22Rv1 (cell line): ENCODE data around the gene TSPAN16.

Experiments used
- CTCF ChIP-seq: fragments of 450-650 bp; IDR thresholded peaks from 2 replicates; pipeline ENCODE4 v1.5.1; 2017; ENCODE audit warnings: mild to moderate bottlenecking
- ZFX ChIP-seq: fragments of 450-650 bp; IDR thresholded peaks from 2 replicates; pipeline ENCODE4 v1.6.1; 2017; ENCODE audit warnings: antibody characterized with exemption, borderline replicate concordance

- TF ChIP-seq CTCF (no peak), ZFX (no peak)
Measured at GRCh38 chr19:11273296-11273695, 22.7 kb upstream of the TSPAN16 start.
